PC-3 (cell line): ENCODE measurements around the gene MMP24OS. TPM values are rescaled to one million over a fixed set of nuclear protein-coding genes. Genes with fewer than 3 reads are reported as not detected.

Experiments
- ATAC-seq: fragments of 200-7000 bp; cut with Tn5 transposase; 2 replicates; pipeline ENCODE4 v1.9.1; 2020; ENCODE audit warnings: mild to moderate bottlenecking, moderate library complexity
- BruUV-seq: library from RNA; stranded (reverse); fragments of 400-500 nt; replicated peaks from 2 replicates; lab custom pipeline; 2021; lab: Mats Ljungman, UMichigan
- CTCF ChIA-PET: fragments of 300-600 bp; sonication (Branson Sonifier 250); formaldehyde crosslinking; loops from one replicate; lab custom pipeline; 2022; ENCODE audit warnings: antibody characterized with exemption; lab: Charles Lee
- POLR2A ChIA-PET: fragments of 300-600 bp; sonication (Branson Sonifier 250); formaldehyde crosslinking; loops from one replicate; lab custom pipeline; 2022; ENCODE audit warnings: antibody characterized with exemption; ENCODE audit not compliant: unreplicated experiment; lab: Charles Lee
- DNase-seq: peaks from one replicate; pipeline ENCODE4 v3.0.0-alpha.2; 2015
- H2AFZ ChIP-seq: fragments of 300-600 bp; sonication (generic); 2 replicates; pipeline ENCODE4 v1.6.0; 2016; ENCODE audit warnings: antibody characterized with exemption, low read length
- H3F3A ChIP-seq: fragments of 300-600 bp; sonication (generic); one replicate; pipeline ENCODE4 v1.6.0; 2017; ENCODE audit warnings: antibody characterized with exemption, low read length, control low read depth, mild to moderate bottlenecking; ENCODE audit not compliant: unreplicated experiment
- H3K27ac ChIP-seq: fragments of 300-600 bp; sonication (generic); 2 replicates; pipeline ENCODE4 v1.5.1; 2016; ENCODE audit warnings: mild to moderate bottlenecking, low read length
- H3K27me3 ChIP-seq: fragments of 300-600 bp; sonication (generic); 2 replicates; pipeline ENCODE4 v1.6.1; 2016; ENCODE audit warnings: low read length, mixed read lengths
- H3K36me3 ChIP-seq: fragments of 300-600 bp; sonication (generic); 2 replicates; pipeline ENCODE4 v1.6.1; 2016; ENCODE audit warnings: low read depth, mixed run types, low read length, mixed read lengths
- H3K4me1 ChIP-seq: fragments of 300-600 bp; sonication (generic); 2 replicates; pipeline ENCODE4 v1.5.1; 2016; ENCODE audit warnings: low read length; ENCODE audit not compliant: insufficient read depth
- H3K4me2 ChIP-seq: fragments of 300-600 bp; sonication (generic); 2 replicates; pipeline ENCODE4 v1.6.0; 2016; ENCODE audit warnings: low read length
- H3K4me3 ChIP-seq: fragments of 300-600 bp; sonication (generic); 2 replicates; pipeline ENCODE4 v1.5.1; 2016; ENCODE audit warnings: mild to moderate bottlenecking, low read length, mixed read lengths
- H3K79me2 ChIP-seq: fragments of 300-600 bp; sonication (generic); 2 replicates; pipeline ENCODE4 v1.6.1; 2017; ENCODE audit warnings: low read length, mixed read lengths
- H3K9ac ChIP-seq: fragments of 300-600 bp; sonication (generic); 2 replicates; pipeline ENCODE4 v1.6.0; 2016; ENCODE audit warnings: mild to moderate bottlenecking, low read length
- H3K9me2 ChIP-seq: fragments of 300-600 bp; sonication (generic); replicated peaks from 2 replicates; pipeline ENCODE4 v1.6.1; 2016; ENCODE audit warnings: mixed run types, low read length, mixed read lengths
- H3K9me3 ChIP-seq: fragments of 300-600 bp; sonication (generic); 2 replicates; pipeline ENCODE4 v1.6.1; 2016; ENCODE audit warnings: low read length, mixed read lengths
- H4K20me1 ChIP-seq: fragments of 300-600 bp; sonication (generic); 2 replicates; pipeline ENCODE4 v1.6.1; 2016; ENCODE audit warnings: low read length, mixed read lengths
- CTCF ChIP-seq: fragments of 300-600 bp; sonication (generic); conservative IDR thresholded peaks from 2 replicates; pipeline ENCODE4 v1.5.1; 2017; ENCODE audit warnings: antibody characterized with exemption, low read depth, mild to moderate bottlenecking, low read length
- EZH2 ChIP-seq: fragments of 300-600 bp; sonication (generic); IDR thresholded peaks from one replicate; pipeline ENCODE4 v1.6.1; 2017; ENCODE audit warnings: antibody characterized with exemption, mild to moderate bottlenecking, low read length; ENCODE audit not compliant: unreplicated experiment
- EZH2phosphoT487 ChIP-seq: fragments of 300-600 bp; sonication (generic); IDR thresholded peaks from 2 replicates; pipeline ENCODE4 v1.6.1; 2018; ENCODE audit warnings: mild to moderate bottlenecking, antibody characterized with exemption, low read length, borderline replicate concordance
- intact Hi-C: fragments of 100-400 bp; cut with micrococcal nuclease; formaldehyde crosslinking; loops from 2 replicates; pipeline ENCODE4 v1.9.0; 2023
- total RNA-seq: library from RNA; depleted of rRNA; stranded (reverse); fragments of >200 nt; gene quantifications from 2 replicates; pipeline ENCODE4 v1.2.3, GENCODE V29; 2014

Gene MMP24OS
- total RNA-seq, 1 experiment from 2014 or later, result 19.5 TPM

- POLR2A ChIA-PET, result interaction anchor here (0.6 kb wide), 1 partner anchor 196 kb away, joined by 4 read pairs; no protein-coding TSS in a partner anchor
- no peaks in the 10 kb centered on the region for H3K27me3 ChIP-seq
Measured at GRCh38 chr20:35240811-35241293, 37.1 kb downstream of the MMP24OS start.

GRCh38 chr20:35240083-35240810 lies 37.7 kb downstream of the MMP24OS start:
- no peaks in the 10 kb centered on the region for H3F3A ChIP-seq
- no peak overlapping the region for H3K9ac ChIP-seq
- H3K9me3 ChIP-seq, result no peaks in the 10 kb centered on the region
- H3K9me2 ChIP-seq, result no peaks in the 10 kb centered on the region
- no peaks in the 10 kb centered on the region for H4K20me1 ChIP-seq
- no peak overlapping the region for H3K4me3 ChIP-seq
- DNase-seq, result no peak
- no peaks in the 10 kb centered on the region for H3K36me3 ChIP-seq
- H3K27me3 ChIP-seq, result no peaks in the 10 kb centered on the region
- intact Hi-C loops, result no loop called here
- H3K79me2 ChIP-seq, result no peaks in the 10 kb centered on the region
- POLR2A ChIA-PET, result no interaction called here
- CTCF ChIA-PET, result no interaction called here
- H2AFZ ChIP-seq, result no peak overlapping the region
- no peak for ATAC-seq
- no peak overlapping the region for H3K4me2 ChIP-seq
- no TSS peak for BruUV-seq
- H3K4me1 ChIP-seq, result no peaks in the 10 kb centered on the region
- H3K27ac ChIP-seq, result no peak overlapping the region
- TF ChIP-seq EZH2 (no peak), CTCF (no peak), EZH2phosphoT487 (no peak)

More at GRCh38 chr20:35240811-35241293, 37.1 kb downstream of the MMP24OS start:
- Histone ChIP-seq H3K9ac (no peak overlapping the region), H3F3A (no peaks in the 10 kb centered on the region), H3K4me2 (no peak overlapping the region), H2AFZ (no peak overlapping the region), H3K27ac (no peak overlapping the region), H3K36me3 (no peaks in the 10 kb centered on the region), H3K79me2 (no peaks in the 10 kb centered on the region), H3K4me3 (no peak overlapping the region), H4K20me1 (no peaks in the 10 kb centered on the region), H3K9me2 (no peaks in the 10 kb centered on the region), H3K4me1 (no peaks in the 10 kb centered on the region), H3K9me3 (no peaks in the 10 kb centered on the region)
- ATAC-seq (no peak), DNase-seq (no peak)
- TF ChIP-seq EZH2phosphoT487 (no peak), CTCF (no peak), EZH2 (no peak)
- intact Hi-C loops, result no loop called here
- CTCF ChIA-PET, result no interaction called here
- BruUV-seq, result no TSS peak

- Histone ChIP-seq H3K36me3 (no peaks in the 10 kb centered on the region), H3K4me2 (no peak overlapping the region), H3K79me2 (no peaks in the 10 kb centered on the region), H3K4me3 (no peak overlapping the region), H3K9me3 (no peaks in the 10 kb centered on the region), H3K9me2 (no peaks in the 10 kb centered on the region), H3K9ac (no peak overlapping the region), H3K27me3 (no peaks in the 10 kb centered on the region), H4K20me1 (no peaks in the 10 kb centered on the region), H3K4me1 (no peaks in the 10 kb centered on the region), H3K27ac (no peak overlapping the region), H3F3A (no peaks in the 10 kb centered on the region), H2AFZ (no peak overlapping the region)
- DNase-seq (no peak), ATAC-seq (no peak)
- TF ChIP-seq CTCF (no peak), EZH2 (no peak), EZH2phosphoT487 (no peak)
- intact Hi-C loops, result no loop called here
- POLR2A ChIA-PET, result no interaction called here
- CTCF ChIA-PET, result no interaction called here
- no TSS peak for BruUV-seq
Measured at GRCh38 chr20:35238735-35239134, 39.2 kb downstream of the MMP24OS start.
